H1 (cell line): Measurements from ENCODE around the gene MAP3K6. TPM values are rescaled to one million over a fixed set of nuclear protein-coding genes. Genes with fewer than 3 reads are reported as not detected.

Source experiments
- ATF2 ChIP-seq: IDR thresholded peaks from 2 replicates; pipeline ENCODE4 v1.6.1; 2012; ENCODE audit warnings: low read length, inconsistent platforms
- BCL11A ChIP-seq, 2 experiments: IDR thresholded peaks; one replicate each; pipeline ENCODE4 v1.6.1; 2011; ENCODE audit warnings: low read depth in 2 of 2, low read length in 2 of 2, mild to moderate bottlenecking in 2 of 2
- CHD7 ChIP-seq: fragments of 300-600 bp; sonication (generic); IDR thresholded peaks from 2 replicates; pipeline ENCODE4 v1.7.1; 2012; ENCODE audit warnings: low read length, moderate library complexity, mild to moderate bottlenecking, inconsistent platforms; ENCODE audit not compliant: insufficient replicate concordance
- EGR1 ChIP-seq: IDR thresholded peaks from 2 replicates; pipeline ENCODE4 v1.6.1; 2011; ENCODE audit warnings: low read depth, low read length, borderline replicate concordance
- NANOG ChIP-seq: IDR thresholded peaks from 2 replicates; pipeline ENCODE4 v1.6.1; 2011; ENCODE audit warnings: low read length, low read depth, mild to moderate bottlenecking, inconsistent platforms; ENCODE audit not compliant: insufficient read depth, poor library complexity, severe bottlenecking
- SP4 ChIP-seq: IDR thresholded peaks from 2 replicates; pipeline ENCODE4 v1.6.1; 2012; ENCODE audit warnings: low read length, inconsistent platforms
- SUZ12 ChIP-seq: fragments of 200-600 bp; sonication (generic); IDR thresholded peaks from 2 replicates; pipeline ENCODE4 v1.6.1; 2012; ENCODE audit warnings: mild to moderate bottlenecking, inconsistent platforms, low read length, moderate library complexity, mixed read lengths
- USF2 ChIP-seq: IDR thresholded peaks from 2 replicates; pipeline ENCODE4 v1.6.1; 2011; ENCODE audit warnings: low read length, improper control_type of control experiment
- polyA plus RNA-seq, 7 experiments: library from polyadenylated mRNA; depleted of rRNA in 3 of 7; stranded (reverse) in 5 of 7; unstranded in 2 of 7; fragments of >200 nt in 5 of 7; fragments of 200-250 nt in 2 of 7; gene quantifications; 1 replicate in 5 of 7; 2 replicates in 1 of 7; 4 replicates in 1 of 7; pipeline versions ENCODE4 v1.2.1 to v1.2.3, GENCODE V29; 2011 to 2013; ENCODE audit warnings: missing spikeins in 2 of 7, mixed read lengths in 2 of 7
- total RNA-seq: library from RNA; stranded (reverse); fragmentation: NEBNext Ultra II Directional; extraction: Animal tissue kit (Norgen Biotek cat#: 25700); gene quantifications from 2 replicates; pipeline ENCODE4 v1.2.1, GENCODE V29; 2021

Gene MAP3K6
- total and polyA plus RNA-seq, 2 of the 8 experiments (the other 6 are each of a cell fraction or from before 2014, with no cell fraction given): 7.4 to 7.6 TPM

GRCh38 chr1:27403931-27404330 is 37.2 kb upstream of the MAP3K6 start (continued):
- no peak for TF ChIP-seq CHD7
- TF ChIP-seq NANOG: no peak
- TF ChIP-seq ATF2: no peak
- no peak for TF ChIP-seq USF2
- no peak for TF ChIP-seq EGR1
- TF ChIP-seq BCL11A (IDR thresholded peaks at IDR 0.05; ENCODE audit: low read depth in 2 of 2, low read length in 2 of 2): no peak
- no peak for TF ChIP-seq SUZ12
- TF ChIP-seq SP4: no peak
